Tibial nerve (tissue), 4 donors: ENCODE results near the gene FRK.

ENCODE experiments used
- CTCF ChIP-seq, 5 experiments: fragments of 200-600 bp in 3 of 5; fragments of 450-650 bp in 2 of 5; sonication (generic) in 3 of 5; IDR thresholded peaks; one replicate each; pipeline ENCODE4 v1.5.1; 2016 to 2019; ENCODE audit warnings: antibody characterized with exemption in 5 of 5, mild to moderate bottlenecking in 3 of 5, moderate library complexity in 2 of 5
- EP300 ChIP-seq, 2 donors: sonication (generic); formaldehyde crosslinking; IDR thresholded peaks; one replicate each; pipeline ENCODE4 v1.6.1; 2017; ENCODE audit warnings: antibody characterized with exemption in 2 of 2, mild to moderate bottlenecking in 1 of 2
- POLR2A ChIP-seq, 2 donors: fragments of 450-650 bp; IDR thresholded peaks; one replicate each; pipeline ENCODE4 v1.6.1; 2017; ENCODE audit warnings: antibody characterized with exemption in 2 of 2, mild to moderate bottlenecking in 2 of 2, moderate library complexity in 2 of 2

GRCh38 chr6:116070616-116071389 lies 10.1 kb upstream of the FRK start:
- no peak for TF ChIP-seq CTCF (IDR thresholded peaks at IDR 0.05)
- TF ChIP-seq EP300 (IDR thresholded peaks at IDR 0.05), result no peak
- TF ChIP-seq POLR2A (IDR thresholded peaks at IDR 0.05), result no peak
